ENCODE measurements around the gene PHPT1.
"Not testable (repeated sequence)": the region's sequence is repeated elsewhere in the genome, so short reads cannot be mapped to it uniquely, and the experiment has no call there.

Gene PHPT1

DNA sequence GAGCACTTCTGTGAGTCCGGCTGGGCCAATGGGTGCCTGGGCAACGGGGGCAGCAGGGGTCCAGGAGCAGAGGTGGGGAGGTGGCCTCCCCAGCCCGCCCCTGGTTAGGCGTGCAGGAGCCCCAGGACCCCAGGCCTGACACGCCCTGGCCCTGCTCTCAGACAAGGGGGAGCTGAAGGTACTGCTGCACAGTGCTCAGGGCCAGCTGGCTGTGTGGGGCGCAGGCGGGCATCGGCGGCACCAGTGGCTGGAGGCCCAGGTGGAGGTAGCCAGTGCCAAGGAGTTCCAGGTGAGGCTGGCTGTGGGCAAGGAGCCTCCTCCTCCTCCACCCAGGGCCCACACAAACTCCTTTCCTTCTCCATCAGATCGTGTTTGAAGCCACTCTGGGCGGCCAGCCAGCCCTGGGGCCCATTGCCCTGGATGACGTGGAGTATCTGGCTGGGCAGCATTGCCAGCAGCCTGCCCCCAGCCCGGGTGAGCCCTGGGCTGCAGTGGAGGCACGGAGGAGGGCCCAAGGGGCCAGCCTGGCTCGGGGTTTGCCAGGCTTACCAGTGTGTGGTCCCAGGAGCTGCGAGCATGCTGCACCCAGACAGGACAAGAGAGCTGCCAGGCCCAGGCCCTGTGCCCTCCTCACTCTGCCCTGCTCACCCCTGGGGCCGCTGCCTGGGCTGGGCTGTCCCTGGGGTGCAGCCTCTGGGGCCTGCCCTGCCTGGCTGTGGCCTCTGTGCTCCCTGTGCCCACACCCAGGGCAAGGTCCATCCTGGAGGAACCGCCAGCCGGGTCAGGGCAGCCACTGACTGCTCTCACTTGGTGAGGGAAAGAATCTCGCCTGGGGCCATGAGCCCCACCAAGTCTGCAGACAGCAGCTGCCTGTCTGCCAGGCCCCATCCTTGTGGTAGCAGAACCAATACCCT is 9.9 kb downstream of the PHPT1 start:
- no peaks in the 10 kb centered on the region for H3K9me3 ChIP-seq (ENCODE audit: low read length)
- peaks cover 47% of the 10 kb centered on the region for H3K36me3 ChIP-seq (ENCODE audit: insufficient read depth, low read length)
- no peaks in the 10 kb centered on the region for H3K27me3 ChIP-seq (ENCODE audit: insufficient read depth, low read length)
- H2AFZ ChIP-seq (ENCODE audit: low read depth, low read length), result no peak overlapping the region
- H3K4me3 ChIP-seq (ENCODE audit: low read length), result no peak overlapping the region
- no peaks in the 10 kb centered on the region for H3K4me1 ChIP-seq (ENCODE audit: insufficient read depth, low read length)

DNA sequence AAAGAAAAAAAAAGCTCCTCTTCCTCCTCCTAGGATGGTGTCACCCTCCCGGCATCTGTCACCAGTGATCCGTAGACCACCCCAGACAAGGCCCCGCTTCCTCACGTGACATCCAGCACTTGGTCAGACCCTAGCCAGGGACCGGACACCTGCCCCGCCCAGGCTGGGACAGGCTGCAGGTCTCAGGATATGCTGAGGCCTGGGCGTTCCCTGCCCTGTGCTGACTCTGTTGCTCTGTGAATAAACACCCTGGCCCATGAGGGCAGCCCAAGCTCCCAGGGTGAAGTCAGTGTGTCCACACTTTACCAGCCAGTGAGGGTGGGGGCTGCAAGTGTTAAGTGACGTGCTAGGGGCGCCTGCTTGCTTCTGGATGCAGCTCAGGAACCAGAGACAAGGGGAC is 11.3 kb downstream of the PHPT1 start:
- Histone ChIP-seq H3K9me3 (ENCODE audit: low read length) (no peaks in the 10 kb centered on the region), H2AFZ (ENCODE audit: low read depth, low read length) (no peak overlapping the region), H3K27me3 (ENCODE audit: insufficient read depth, low read length) (no peaks in the 10 kb centered on the region), H3K4me3 (ENCODE audit: low read length) (no peak overlapping the region), H3K36me3 (ENCODE audit: insufficient read depth, low read length) (peaks cover 49% of the 10 kb centered on the region), H3K4me1 (ENCODE audit: insufficient read depth, low read length) (peaks cover 5% of the 10 kb centered on the region)

DNA sequence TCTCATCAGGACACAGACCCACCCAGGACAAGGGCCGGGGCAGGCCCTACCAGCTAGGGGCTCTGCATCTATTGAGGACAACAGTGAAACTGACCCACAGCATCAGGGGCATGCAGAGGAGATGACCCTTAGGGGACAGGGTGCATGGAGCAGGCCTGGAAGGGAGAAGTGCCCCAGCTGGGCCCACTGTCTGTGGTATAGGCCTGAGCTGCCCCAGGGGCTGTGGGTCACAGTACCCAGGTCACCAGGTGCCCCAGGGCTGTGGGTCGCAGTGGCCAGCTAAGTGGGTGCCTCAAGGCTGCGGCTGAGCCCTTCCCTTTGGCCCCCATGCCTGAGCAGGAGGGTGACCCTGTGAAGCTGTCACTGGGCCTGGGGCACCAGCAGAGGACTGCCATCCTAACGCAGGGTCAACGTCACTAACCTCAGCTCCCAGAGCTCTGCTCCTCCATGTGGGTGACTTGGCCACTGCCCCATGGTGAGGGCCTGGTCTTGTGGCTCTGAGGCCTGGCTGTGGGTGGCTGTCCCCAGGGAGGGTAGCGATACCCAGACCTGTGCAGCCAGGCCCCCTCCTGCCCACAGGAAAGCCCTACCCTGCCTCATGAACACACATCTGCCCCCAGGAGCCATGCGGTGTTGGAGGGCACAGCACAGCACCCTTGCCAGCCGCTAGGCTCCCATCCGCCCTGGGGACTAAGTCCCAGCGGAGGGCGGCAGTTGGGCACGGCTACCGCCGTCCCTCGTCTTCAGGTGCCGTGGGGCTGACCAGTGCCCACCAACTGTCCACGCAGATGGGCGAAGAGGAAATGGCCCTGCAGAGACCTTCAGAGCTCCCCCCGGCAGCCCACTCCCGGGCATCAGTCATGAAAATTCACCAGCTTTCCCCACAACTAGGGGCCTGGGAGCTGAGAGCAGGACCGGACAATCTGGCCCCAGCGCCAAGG is 12.0 kb downstream of the PHPT1 start:
- Histone ChIP-seq H2AFZ (ENCODE audit: low read depth, low read length) (no peak overlapping the region), H3K4me1 (ENCODE audit: insufficient read depth, low read length) (peaks cover 5% of the 10 kb centered on the region), H3K27me3 (ENCODE audit: insufficient read depth, low read length) (no peaks in the 10 kb centered on the region), H3K4me3 (ENCODE audit: low read length) (no peak overlapping the region), H3K36me3 (ENCODE audit: insufficient read depth, low read length) (peaks cover 49% of the 10 kb centered on the region), H3K9me3 (ENCODE audit: low read length) (no peaks in the 10 kb centered on the region)

DNA sequence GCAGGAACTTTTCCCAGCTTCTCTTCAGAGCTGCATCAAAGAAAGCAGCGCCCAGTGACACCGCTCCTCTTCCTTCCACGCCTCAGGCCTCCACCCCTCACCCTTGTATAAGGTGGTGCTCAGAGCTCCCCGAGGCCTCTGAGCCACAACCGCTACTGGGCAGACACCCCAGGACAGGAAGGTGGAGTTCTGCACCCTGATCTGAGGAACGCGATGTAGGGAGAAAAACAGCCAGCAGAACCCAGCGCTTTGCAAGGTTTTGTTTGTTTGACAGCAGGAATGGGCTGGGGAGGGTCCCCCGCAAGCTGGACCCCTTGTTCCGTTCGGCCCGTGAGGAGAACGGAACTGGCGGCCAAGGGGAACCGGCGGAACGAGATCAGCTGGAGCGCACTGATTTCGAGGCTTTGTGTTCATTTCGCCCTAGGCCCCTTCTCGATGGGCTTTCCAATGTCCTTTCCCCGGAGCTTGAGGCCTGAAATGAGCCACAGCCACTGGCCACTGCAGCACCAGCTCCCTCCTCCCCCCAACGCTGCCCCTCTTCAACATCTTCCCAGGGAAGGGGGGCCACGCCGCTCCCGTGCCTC is 12.8 kb downstream of the PHPT1 start:
- H3K9me3 ChIP-seq (ENCODE audit: low read length), result no peaks in the 10 kb centered on the region
- no peak overlapping the region for H2AFZ ChIP-seq (ENCODE audit: low read depth, low read length)
- H3K36me3 ChIP-seq (ENCODE audit: insufficient read depth, low read length), result peaks cover 49% of the 10 kb centered on the region
- H3K4me3 ChIP-seq (ENCODE audit: low read length), result no peak overlapping the region
- no peaks in the 10 kb centered on the region for H3K27me3 ChIP-seq (ENCODE audit: insufficient read depth, low read length)
- peaks cover 5% of the 10 kb centered on the region for H3K4me1 ChIP-seq (ENCODE audit: insufficient read depth, low read length)

DNA sequence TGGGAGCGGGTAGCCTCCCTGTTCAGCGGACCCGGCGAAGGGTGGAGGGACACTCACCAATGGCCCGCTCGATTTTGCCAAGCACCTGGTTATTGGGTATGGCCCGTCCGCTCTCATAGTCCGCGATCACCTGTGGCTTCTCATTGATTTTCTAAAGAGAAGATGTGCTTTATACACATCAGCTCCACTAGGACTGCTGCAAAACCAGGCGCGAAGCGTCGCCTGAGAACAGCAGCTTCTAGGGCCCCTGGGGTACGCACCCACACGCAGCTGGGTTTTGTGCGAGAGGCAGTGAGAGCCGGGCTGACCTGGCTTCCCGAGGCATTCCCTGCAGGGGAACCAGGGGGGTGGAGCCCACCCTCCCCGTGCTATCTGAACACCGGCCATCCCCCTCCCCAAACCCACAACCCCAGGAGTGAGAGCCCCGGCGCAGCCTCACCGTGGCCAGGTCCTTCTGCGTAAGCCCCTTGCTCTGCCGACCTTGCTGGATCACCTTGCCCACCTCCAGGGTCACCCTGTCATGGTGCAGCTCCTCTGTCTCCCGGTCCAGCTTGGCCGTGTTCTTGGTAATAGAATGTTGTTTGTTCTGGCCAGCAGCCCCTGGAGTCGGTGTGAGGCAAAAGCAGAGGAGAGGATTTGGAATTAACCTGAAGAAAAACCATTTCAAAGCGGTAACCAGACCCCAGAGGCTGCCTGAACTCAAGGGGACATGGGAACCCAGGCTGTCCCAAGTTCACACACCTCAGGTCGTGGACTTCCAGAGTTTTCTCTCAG is 13.8 kb downstream of the PHPT1 start:
- Histone ChIP-seq H3K27me3 (ENCODE audit: insufficient read depth, low read length) (no peaks in the 10 kb centered on the region), H3K4me3 (ENCODE audit: low read length) (no peak overlapping the region), H3K36me3 (ENCODE audit: insufficient read depth, low read length) (peaks cover 53% of the 10 kb centered on the region), H3K9me3 (ENCODE audit: low read length) (peaks cover 7% of the 10 kb centered on the region), H3K4me1 (ENCODE audit: insufficient read depth, low read length) (peaks cover 5% of the 10 kb centered on the region), H2AFZ (ENCODE audit: low read depth, low read length) (no peak overlapping the region)

DNA sequence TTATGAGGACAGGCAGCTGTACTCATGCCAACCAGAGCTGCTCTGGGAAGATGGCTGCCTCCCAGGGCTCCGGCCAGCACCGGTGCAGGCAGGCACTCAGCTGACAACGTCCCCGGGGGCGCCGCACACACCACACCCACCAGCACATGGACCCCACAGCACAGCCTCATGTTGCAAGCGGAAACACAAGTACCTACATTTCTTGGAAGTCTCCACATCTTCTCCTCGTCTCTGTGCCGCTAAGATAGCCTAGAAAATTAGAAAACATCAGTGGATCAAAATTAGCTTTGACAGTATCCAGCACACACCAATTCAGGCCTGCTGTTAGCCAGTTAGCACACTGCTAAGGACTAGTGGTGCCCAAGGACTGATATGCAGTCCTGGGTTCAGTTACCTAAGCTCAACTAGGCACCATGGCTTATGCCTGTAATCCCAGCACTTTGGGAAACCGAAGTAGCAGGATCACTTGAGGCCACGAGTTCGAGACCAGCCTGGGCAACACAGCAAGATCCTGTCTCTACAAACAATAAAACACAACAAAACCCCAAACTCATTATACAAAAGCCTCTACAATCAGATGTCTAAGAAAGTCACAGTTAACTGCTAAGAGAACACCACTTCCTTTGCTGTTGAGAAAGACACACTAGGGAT is 14.5 kb downstream of the PHPT1 start:
- H3K36me3 ChIP-seq (ENCODE audit: insufficient read depth, low read length), result peaks cover 53% of the 10 kb centered on the region
- peaks cover 5% of the 10 kb centered on the region for H3K4me1 ChIP-seq (ENCODE audit: insufficient read depth, low read length)
- H3K9me3 ChIP-seq (ENCODE audit: low read length), result peaks cover 10% of the 10 kb centered on the region
- no peak overlapping the region for H2AFZ ChIP-seq (ENCODE audit: low read depth, low read length)
- H3K4me3 ChIP-seq (ENCODE audit: low read length), result no peak overlapping the region
- no peaks in the 10 kb centered on the region for H3K27me3 ChIP-seq (ENCODE audit: insufficient read depth, low read length)

DNA sequence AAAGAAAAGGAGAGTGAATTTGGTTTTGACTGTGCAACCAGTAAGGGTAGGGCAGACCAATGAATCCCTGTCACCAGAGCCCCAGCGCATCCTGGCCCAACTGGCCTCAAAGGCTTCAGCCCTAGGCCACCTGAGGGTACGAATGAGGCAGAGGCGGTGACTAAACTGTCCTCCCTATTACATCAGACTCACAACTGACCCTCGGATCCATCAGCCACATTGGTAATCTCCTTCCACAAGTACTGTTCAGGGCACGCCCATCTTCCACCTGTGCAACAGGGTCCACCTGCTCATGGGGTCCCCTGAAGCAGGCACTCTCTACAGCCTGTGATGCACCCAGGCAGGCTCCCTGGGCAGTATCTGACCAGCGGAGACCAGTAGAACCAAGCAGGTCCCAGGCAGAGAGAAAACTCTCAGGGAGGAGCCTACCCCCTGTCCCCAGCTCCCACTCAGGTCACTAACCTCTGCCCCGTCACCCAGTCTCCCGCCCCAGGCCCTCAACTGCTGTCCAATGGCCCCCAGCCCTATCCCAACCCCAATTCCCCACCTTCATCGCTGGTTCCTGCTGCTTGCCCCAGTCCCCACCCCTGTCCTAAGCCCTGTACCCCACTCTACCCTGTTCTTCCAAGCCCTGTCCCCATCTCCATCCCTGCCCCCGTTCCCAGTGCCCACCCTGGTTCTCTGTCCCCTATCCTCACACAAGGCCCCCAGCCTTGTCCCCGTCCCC is 16.0 kb downstream of the PHPT1 start:
- peaks cover 10% of the 10 kb centered on the region for H3K9me3 ChIP-seq (ENCODE audit: low read length)
- H3K4me3 ChIP-seq (ENCODE audit: low read length), result peak overlapping the region; percentile 90
- H3K4me1 ChIP-seq (ENCODE audit: insufficient read depth, low read length), result peaks cover 5% of the 10 kb centered on the region
- H2AFZ ChIP-seq (ENCODE audit: low read depth, low read length), result no peak overlapping the region
- H3K27me3 ChIP-seq (ENCODE audit: insufficient read depth, low read length), result no peaks in the 10 kb centered on the region
- peaks cover 41% of the 10 kb centered on the region for H3K36me3 ChIP-seq (ENCODE audit: insufficient read depth, low read length)

DNA sequence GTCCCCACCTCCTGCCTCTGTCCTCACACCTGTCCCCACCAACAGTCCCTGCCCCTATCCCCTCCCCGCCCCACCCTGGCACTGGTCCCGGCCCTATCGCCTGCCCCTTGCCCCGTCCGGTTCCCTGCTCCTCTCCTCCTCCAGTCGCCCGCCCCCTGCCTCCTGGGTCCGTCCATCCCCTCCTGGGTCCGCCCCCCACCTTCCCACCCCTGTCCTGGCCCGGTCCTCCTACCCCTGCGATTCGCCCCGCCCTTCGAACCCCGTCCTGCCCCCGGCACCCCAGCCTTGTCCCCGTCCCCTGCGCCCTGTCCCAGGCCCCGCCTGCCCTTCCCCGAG is 16.5 kb downstream of the PHPT1 start:
- H3K9me3 ChIP-seq (ENCODE audit: low read length), result peaks cover 10% of the 10 kb centered on the region
- peak overlapping the region; percentile 90 for H3K4me3 ChIP-seq (ENCODE audit: low read length)
- H3K4me1 ChIP-seq (ENCODE audit: insufficient read depth, low read length), result peaks cover 5% of the 10 kb centered on the region
- H2AFZ ChIP-seq (ENCODE audit: low read depth, low read length), result no peak overlapping the region
- H3K27me3 ChIP-seq (ENCODE audit: insufficient read depth, low read length), result no peaks in the 10 kb centered on the region
- H3K36me3 ChIP-seq (ENCODE audit: insufficient read depth, low read length), result peaks cover 38% of the 10 kb centered on the region

DNA sequence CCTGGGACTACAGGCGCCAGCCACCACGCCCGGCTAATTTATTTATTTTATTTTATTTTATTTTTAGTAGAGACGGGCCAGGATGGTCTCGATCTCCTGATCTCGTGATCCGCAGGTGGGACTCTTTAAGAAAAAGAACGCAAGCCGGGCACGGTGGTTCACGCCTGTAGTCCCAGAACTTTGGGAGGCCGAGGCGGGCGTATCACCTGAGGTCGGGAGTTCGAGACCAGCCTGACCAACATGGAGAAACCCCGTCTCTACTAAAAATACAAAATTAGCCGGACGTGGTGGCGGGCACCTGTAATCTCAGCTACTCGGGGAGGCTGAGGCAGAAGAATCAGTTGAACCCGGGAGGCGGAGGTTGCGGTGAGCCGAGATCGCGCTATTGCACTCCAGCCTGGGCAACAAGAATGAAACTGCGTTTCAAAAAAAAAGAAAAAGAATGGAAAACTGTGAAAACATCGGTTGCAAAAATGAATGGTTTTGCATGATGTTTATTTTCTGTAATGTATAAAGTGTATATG is 17.8 kb downstream of the PHPT1 start:
- peaks cover 10% of the 10 kb centered on the region for H3K9me3 ChIP-seq (ENCODE audit: low read length)
- peaks cover 26% of the 10 kb centered on the region for H3K36me3 ChIP-seq (ENCODE audit: insufficient read depth, low read length)
- peak overlapping the region; percentile 90 for H3K4me3 ChIP-seq (ENCODE audit: low read length)
- not testable (repeated sequence) for H2AFZ ChIP-seq (ENCODE audit: low read depth, low read length); H3K27me3 ChIP-seq (ENCODE audit: insufficient read depth, low read length); H3K4me1 ChIP-seq (ENCODE audit: insufficient read depth, low read length)

DNA sequence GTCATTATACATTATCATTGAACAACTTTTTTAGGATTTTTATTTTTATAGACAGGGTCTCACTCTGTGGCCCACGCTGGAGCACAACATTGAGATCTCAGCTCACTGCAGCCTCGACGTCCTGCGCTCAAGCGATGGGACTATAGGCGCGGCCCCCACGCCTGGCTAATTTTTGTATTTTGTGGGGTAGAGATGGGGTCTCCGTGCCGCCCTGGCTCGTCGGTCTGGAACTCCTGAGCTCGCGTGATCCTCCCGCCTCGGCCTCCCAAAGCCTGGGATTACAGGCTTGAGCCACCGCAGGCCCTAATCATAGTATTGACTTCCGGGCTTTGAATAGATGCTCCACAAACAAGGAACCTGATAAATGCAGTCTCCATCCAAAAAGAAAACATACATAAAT is 18.3 kb downstream of the PHPT1 start:
- Histone ChIP-seq H3K9me3 (ENCODE audit: low read length) (peaks cover 11% of the 10 kb centered on the region), H3K27me3 (ENCODE audit: insufficient read depth, low read length) (no peaks in the 10 kb centered on the region), H3K36me3 (ENCODE audit: insufficient read depth, low read length) (peaks cover 22% of the 10 kb centered on the region), H3K4me1 (ENCODE audit: insufficient read depth, low read length) (peaks cover 5% of the 10 kb centered on the region), H3K4me3 (ENCODE audit: low read length) (no peak overlapping the region), H2AFZ (ENCODE audit: low read depth, low read length) (no peak overlapping the region)

DNA sequence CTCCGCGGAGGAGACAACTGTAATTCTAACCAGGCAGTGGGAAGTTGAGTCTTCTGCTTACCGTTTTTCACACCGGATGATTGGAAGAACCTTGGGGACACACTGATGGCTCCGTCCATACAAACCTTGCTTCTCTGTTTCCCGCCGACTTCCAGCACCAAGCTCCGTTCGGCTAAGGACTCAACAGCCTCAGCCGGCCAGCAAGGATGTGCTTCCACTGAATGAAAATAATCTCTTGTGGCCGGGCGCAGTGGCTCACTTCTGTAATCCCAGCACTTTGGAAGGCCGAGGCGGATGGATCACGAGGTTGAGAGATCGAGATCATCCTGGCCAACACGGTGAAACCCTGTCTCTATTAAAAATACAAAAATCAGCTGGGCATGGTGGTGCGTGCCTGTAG is 18.7 kb downstream of the PHPT1 start:
- H3K27me3 ChIP-seq (ENCODE audit: insufficient read depth, low read length), result no peaks in the 10 kb centered on the region
- H3K9me3 ChIP-seq (ENCODE audit: low read length), result peaks cover 14% of the 10 kb centered on the region
- H3K36me3 ChIP-seq (ENCODE audit: insufficient read depth, low read length), result peaks cover 17% of the 10 kb centered on the region
- no peak overlapping the region for H2AFZ ChIP-seq (ENCODE audit: low read depth, low read length)
- peaks cover 5% of the 10 kb centered on the region for H3K4me1 ChIP-seq (ENCODE audit: insufficient read depth, low read length)
- H3K4me3 ChIP-seq (ENCODE audit: low read length), result no peak overlapping the region

Measured in neuron (in vitro differentiated cells).